ENCODE results near the gene CPED1.
"Not testable (repeated sequence)": the region's sequence is repeated elsewhere in the genome, so short reads cannot be mapped to it uniquely, and the experiment has no call there.

Gene CPED1

GRCh38 chr7:121020989-121021969, 32.8 kb downstream of the CPED1 start:
- no peak for DNase-seq

DNA sequence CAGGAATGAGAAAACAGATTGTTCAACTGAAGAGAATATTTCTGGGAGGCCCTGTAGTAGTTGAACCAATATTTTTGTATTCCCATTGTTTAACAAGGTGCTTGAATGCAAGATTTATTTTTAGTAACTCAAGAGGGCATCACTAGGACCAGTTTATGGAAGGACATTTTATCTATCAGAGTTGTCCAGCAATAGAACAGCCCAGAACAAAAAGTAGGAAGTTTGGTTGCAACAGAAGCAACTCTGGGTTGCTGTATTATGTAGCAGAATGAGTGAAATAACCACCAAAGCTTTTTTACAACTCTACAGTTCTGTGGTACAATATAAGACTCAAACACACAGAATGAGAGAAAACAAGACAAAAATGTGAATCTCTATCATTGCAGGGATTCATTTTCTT, 34.7 kb downstream of the CPED1 start:
- no peak for DNase-seq

DNA sequence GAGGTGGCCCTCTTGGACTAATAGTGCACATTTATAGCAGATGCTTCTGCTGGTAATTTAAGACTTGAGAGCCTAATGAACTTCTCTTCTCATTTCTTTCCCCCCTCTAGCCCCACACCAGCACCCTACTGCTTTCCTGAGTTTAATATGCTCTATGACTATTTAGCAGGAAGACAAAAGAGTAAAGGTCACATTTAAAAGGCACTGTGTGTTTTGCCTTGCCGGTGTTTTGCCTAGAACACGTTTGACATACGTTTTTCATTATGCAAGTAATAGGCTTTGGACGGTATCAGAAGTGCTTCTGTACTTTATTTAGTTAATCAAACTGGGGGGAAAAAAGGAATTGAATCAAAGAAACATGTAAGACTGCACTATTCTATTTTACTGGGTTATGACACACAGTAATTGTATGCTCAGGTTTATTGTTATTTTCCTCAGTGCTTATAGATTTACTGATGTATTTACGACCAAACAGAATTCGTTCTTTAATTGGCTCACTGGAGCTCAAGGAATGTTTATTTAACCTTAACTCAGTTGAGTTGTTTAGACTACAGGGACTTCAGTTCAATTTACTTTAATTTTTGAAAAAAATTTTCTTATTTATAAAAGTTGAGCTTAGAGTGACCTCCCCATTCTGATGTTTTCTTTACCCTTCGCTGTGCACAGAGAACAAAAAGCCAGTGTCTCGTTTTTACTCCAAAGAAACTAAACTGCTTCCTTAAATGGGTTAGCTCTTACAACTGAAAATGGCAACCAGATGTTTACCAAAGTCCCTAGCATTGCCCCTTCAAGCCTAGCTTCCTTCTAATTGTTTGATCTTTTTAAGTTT, 35.4 kb downstream of the CPED1 start:
- no peak for DNase-seq

DNA sequence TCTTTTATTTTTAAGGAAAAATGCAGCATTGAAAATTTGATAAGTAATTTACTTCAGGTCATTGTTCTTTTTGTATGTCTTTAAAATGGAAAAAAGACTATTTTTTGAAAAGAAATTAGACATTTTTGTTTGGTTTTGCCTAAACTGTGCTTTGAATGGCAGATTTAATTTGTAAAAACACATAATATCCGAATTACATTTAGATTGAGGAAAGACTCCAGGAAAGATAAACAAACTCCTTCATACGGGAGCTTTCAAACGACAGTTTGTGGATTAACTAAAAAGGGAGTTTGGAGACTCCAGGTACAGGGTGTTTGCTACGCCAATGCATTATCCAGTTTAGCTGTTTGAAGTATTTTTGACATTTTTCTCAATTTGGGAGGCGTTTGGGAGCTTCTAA, 36.1 kb downstream of the CPED1 start:
- DNase-seq = no peak

DNA sequence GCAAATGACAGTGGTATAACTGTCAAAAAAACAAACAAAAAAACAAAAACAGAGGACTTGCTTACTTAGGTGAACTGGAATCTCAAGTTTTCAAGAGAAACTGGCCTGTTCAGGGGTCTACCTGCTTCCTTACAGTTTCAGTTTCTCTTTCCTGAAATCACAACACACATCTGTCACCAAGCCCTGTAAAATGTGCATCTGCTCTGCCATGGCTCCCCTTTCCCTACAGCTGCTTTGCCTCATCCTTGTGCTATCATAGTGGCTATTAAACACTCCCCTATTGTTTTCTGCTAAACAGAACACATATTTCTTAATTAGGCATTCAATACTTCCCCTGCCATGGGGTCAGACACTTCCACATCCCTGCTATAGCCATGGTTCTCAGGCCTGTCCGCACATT, 37.6 kb downstream of the CPED1 start:
- no peak for DNase-seq

DNA sequence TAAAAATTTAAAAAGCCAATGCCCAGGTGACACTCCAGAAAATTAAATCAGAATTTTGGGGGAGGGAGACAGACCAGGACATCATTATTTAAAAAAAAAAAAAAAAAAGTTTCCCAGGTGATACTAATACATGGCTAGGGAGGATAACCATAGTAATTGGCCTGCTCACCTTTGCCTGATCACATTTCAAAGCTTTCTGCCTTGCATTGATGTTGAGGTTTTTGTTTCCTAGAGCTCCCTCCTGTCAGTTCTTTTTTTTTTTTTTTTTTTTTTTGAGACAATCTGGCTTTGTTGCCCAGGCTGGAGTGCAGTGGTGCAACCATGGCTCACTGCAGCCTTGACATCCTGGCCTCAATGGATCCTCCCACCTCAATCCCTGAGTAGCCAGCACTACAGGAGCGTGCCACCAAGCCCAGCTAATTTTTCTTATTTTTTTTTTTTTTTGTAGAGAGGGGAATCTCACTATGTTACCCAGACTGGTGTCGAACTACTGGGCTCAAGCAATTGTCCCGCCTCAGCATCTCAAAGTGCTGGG, 38.1 kb downstream of the CPED1 start:
- DNase-seq = no peak

DNA sequence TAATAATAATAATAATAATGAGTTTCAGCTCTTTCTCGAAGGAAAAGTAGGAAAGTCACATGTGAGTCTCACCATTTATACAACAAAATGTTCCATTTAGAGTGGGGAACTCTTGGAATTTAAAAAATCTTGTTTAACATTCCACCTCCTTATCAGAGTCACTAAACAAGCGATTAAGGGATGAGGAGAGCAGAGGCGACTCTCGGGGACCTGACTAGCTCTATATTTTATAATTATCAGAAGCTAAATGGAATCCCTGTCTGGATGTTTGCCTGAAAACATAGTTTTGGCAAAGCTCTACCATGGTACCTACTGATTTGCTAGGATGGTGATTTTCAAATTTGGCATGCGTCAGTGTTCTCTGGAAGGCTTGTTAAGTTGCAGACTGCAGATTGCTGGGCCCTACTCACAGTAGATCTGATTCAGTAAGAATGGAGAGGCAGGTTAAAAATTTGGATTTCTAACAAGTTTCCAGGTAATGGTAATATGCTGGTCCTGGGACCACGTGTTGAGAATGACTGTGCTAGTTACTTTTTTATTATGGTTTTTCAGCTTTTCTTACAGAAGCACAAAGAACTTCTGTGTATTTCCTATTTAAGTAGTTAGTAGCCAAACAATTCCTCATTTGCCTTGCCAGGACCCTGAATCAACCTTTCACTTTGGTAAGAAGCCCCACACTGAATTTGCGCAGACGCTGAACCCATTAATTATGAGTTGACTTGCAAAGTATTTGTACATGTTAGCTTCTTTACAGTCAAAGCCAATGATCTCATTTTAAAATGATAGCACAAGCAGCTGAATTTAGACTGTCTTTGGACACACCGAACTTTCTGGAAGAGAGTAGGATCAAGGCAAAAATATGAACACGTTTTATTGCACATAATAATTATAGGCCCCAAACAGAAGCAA, 39.5 kb downstream of the CPED1 start:
- DNase-seq = no peak

- DNase-seq = no peak
Measured at GRCh38 chr7:121029302-121029701, 40.8 kb downstream of the CPED1 start.

GRCh38 chr7:121030308-121030707, 41.8 kb downstream of the CPED1 start:
- no peak for DNase-seq

DNA sequence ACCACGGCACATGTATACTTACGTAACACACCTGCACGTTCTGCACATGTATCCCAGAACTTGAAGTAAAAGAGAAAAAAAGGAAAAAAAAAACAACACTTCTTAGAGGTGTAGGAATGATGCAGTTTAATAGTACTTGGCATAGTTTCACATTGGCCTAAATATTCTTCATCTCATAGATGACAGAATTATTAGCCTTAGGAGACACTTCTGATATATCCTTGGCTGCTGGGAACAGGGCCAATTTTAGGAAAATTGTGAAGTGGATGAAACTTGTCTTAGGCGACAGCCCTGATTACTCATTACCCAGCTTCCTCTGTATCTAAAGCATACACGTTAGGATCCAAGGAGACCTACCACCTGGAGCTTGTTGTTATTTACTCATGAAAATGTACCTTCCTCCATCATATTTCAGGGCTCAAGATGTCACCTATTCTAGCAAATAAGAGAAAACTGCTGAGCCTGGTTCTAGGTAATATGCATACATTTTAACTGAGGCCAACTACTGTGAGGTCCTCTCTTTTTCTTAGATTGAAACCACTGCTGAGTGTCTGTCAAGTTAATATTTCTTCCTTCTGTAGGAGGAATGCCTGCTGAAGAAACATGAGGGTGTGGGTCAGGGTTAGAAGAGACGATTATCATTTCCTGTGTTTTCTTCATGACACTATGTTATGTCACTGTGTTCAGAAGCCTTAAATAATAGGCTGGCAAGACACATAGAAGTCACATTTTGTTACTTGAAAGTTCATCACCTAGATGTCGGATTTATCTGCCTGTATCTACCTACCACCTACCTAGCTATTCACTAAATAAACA, 44.3 kb downstream of the CPED1 start:
- DNase-seq = no peak

DNA sequence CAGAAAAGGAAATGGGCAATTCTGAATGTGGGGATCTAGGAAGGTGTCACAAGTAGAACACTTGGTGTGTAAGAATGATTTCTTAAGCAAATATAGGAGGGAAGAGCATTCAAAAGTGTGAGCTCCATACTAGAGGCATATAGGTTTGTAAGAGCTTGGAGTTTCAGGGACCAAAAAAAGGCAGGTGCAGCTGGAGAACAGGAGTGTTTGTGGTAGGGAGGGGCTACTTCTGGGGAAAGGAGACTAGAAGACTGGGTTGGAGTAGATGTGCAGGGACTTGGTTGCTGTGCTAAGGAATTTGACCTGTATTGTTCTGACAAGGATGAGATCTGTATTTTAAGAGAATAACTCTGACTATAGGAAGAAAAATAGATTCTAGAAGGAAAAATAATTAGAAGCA, 46.4 kb downstream of the CPED1 start:
- DNase-seq = no peak

DNA sequence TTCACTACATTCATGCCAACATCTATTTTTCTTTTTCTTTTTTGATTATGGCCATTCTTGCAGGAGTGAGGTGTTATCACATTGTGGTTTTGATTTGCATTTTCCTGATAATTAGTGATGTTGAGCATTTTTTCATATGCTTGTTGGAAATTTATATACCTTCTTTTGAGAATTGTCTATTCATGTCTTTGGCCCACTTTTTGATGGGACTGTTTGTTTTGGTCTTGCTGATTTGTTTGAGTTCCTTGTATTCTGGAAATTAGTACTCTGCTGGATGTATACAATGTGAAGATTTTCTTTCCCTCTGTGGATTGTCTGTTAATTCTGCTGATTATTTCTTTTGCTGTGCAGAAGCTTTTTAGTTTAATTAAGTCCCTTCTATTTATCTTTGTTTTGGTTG, 48.3 kb downstream of the CPED1 start:
- DNase-seq = not testable (repeated sequence)

DNA sequence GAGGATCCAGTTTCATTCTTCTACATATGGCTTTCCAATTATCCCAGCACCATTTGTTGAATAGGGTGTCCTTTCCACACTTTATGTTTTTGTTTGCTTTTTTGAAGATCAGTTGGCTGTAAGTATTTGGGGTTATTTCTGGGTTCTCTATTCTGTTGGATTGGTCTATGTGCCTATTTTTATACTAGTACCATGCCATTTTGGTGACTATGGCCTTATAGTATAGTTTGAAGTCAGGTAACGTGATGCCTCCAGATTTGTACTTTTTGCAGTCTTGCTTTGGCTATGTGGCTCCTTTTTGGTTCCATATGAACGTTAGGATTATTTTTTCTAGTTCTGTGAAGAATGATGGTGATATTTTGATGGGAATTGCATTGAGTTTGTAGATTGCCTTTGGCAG, 48.8 kb downstream of the CPED1 start:
- not testable (repeated sequence) for DNase-seq

DNA sequence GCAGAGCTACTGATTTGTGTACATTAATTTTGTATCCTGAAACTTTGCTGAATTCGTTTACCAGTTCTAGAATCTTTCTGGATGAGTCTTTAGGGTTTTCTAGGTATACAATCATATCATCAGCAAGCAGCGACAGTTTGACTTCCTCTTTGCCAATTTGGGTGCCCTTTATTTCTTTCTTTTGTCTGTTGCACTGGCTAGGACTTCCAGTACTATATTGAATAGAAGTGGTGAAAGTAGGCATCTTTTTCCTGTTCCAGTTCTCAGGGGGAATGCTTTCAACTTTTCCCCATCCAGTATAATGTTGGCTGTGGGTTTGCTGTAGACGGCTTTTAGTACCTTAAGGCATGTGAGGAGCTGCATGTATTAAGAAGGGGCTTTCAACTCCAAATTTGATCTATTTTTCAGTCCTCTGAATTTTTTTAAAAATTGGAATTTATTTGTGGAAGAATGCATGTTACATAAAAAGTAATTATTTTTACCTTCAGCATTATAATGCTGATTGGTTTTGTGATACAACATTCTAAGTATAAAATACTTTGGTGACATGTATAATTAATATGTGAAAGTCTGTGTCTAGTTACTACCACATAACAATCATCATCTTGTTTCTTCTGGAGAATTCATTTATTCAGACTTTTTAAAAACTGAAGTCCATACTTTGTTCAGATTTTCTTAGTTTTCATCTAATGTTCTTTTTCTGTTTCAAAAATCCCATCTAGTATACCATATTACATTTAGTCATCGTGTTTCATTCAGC, 49.6 kb downstream of the CPED1 start:
- no peak for DNase-seq

GRCh38 chr7:121038717-121039509, 50.4 kb downstream of the CPED1 start:
- DNase-seq = no peak

DNA sequence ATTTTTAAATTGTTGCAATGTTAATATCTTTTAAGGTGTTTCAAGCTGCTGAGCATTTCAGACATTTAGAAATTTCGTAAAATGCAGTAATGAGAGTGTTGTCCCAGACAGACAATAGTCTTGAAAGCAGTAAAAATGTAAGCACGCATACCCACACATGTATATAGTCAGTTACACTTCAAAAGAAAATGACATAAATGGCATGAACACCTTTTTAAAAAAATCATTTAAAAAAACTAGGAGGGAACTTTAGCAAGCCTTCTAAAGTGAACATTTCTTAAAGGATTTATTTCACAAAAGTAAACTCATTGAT, 51.0 kb downstream of the CPED1 start:
- DNase-seq = no peak

DNA sequence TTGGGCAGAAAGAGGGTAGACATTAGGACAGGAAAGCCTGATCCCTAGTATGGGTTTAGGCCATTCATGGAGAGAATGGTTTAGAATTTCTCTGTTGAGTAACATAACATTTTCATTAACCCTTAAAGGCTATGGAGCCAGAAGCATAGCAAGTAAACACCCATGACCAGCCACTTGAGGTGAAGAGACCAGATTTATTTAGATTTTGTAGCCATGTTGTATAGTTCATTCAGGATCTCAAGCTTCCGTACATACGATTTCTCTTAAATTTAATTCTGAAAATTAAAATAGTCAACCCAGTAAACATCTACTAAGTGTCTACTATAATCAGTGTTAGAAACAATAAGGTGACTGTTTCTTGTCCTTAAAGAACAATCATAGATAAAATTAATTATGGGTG, 51.5 kb downstream of the CPED1 start:
- no peak for DNase-seq

GRCh38 chr7:121041516-121042148, 53.1 kb downstream of the CPED1 start:
- DNase-seq = no peak

DNA sequence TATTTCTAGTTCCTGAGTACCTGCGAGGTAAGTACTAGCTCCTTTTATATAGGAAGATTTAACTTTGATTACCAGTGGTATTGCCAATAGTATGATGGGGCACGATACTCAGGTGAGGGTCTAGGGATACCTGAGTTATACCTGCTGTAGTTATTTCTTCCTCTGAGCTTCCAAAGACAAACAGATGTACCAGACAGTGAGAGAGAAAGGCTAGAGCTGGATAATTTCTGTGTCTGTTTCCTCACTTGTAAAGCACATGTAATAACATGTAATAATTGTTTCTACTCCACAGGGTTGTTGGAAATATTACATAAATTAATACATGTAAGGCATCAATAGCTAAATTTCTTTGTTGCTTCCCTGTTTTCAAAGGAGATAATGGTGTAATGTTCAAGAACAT, 53.7 kb downstream of the CPED1 start:
- DNase-seq = no peak

DNA sequence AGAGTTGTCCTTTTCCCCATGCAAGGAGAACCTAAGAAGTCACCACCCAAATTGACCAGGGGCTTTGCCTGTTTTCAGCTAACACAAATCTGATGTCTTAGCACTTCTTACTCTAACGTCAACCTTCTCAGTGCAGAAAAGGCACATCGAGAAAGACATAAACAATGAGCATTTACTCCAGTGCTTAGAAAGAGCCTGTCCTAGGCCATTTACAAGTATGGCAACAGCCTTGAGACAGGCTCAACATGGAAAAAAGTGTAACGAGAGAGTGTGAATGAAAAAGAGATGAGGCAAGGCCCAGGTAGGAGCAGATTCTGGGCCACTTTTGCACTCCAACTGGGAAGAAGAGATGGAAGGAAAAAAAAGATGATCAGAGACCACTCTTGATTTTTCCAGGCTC, 54.4 kb downstream of the CPED1 start:
- DNase-seq = no peak
